HG02852 (cell line): ENCODE results near the gene OCIAD1.
"Not testable (repeated sequence)": the region's sequence is repeated elsewhere in the genome, so short reads cannot be mapped to it uniquely, and the experiment has no call there.

Experiments
- ATAC-seq: cut with Tn5 transposase; IDR thresholded peaks from one replicate; pipeline ENCODE4 v1.9.1; 2021; ENCODE audit warnings: mild to moderate bottlenecking, moderate library complexity; ENCODE audit not compliant: unreplicated experiment

OCIAD1 gene

GRCh38 chr4:48816971-48817370 lies 13.9 kb upstream of the OCIAD1 start:
- ATAC-seq: no peak

GRCh38 chr4:48821431-48821830 lies 9.5 kb upstream of the OCIAD1 start:
- not testable (repeated sequence) for ATAC-seq

GRCh38 chr4:48827622-48828021 lies 3.3 kb upstream of the OCIAD1 start:
- no peak for ATAC-seq

- no peak for ATAC-seq
Observed at GRCh38 chr4:48831532-48832030, 693 bp downstream of the OCIAD1 start.

- no peak for ATAC-seq
Observed at GRCh38 chr4:48832571-48832970, 1.7 kb downstream of the OCIAD1 start.

- no peak for ATAC-seq
Observed at GRCh38 chr4:48836658-48837057, 5.8 kb downstream of the OCIAD1 start.

- no peak for ATAC-seq
Observed at GRCh38 chr4:48841045-48841827, 10.3 kb downstream of the OCIAD1 start.

- ATAC-seq: no peak
Observed at GRCh38 chr4:48844843-48845242, 14.0 kb downstream of the OCIAD1 start.

GRCh38 chr4:48848799-48849198 lies 17.9 kb downstream of the OCIAD1 start:
- not testable (repeated sequence) for ATAC-seq

- ATAC-seq: no peak
Observed at GRCh38 chr4:48851651-48852050, 20.8 kb downstream of the OCIAD1 start.

- no peak for ATAC-seq
Observed at GRCh38 chr4:48853604-48854394, 22.9 kb downstream of the OCIAD1 start.

GRCh38 chr4:48854395-48854683 lies 23.5 kb downstream of the OCIAD1 start:
- ATAC-seq: no peak

- ATAC-seq: no peak
Observed at GRCh38 chr4:48854982-48855381, 24.1 kb downstream of the OCIAD1 start.

- no peak for ATAC-seq
Observed at GRCh38 chr4:48858130-48858529, 27.2 kb downstream of the OCIAD1 start.

- ATAC-seq: no peak
Observed at GRCh38 chr4:48862038-48862437, 31.1 kb downstream of the OCIAD1 start.

GRCh38 chr4:48862661-48863060 lies 31.8 kb downstream of the OCIAD1 start:
- no peak for ATAC-seq

- no peak for ATAC-seq
Observed at GRCh38 chr4:48863728-48864127, 32.8 kb downstream of the OCIAD1 start.

GRCh38 chr4:48864696-48865095 lies 33.8 kb downstream of the OCIAD1 start:
- ATAC-seq: not testable (repeated sequence)

GRCh38 chr4:48877827-48878535 lies 47.1 kb downstream of the OCIAD1 start:
- ATAC-seq: no peak

GRCh38 chr4:48879561-48880442 lies 48.9 kb downstream of the OCIAD1 start:
- ATAC-seq: no peak

GRCh38 chr4:48881646-48882045 lies 50.8 kb downstream of the OCIAD1 start:
- ATAC-seq: not testable (repeated sequence)
